ENCODE results near the gene TPD52L2. TPM values are rescaled to one million over a fixed set of nuclear protein-coding genes. Genes with fewer than 3 reads are reported as not detected.
"Not testable (repeated sequence)": the region's sequence is repeated elsewhere in the genome, so short reads cannot be mapped to it uniquely, and the experiment has no call there.

Gene TPD52L2
- total RNA-seq, 2 experiments from 2014 or later = 15.1 to 15.3 TPM

DNA sequence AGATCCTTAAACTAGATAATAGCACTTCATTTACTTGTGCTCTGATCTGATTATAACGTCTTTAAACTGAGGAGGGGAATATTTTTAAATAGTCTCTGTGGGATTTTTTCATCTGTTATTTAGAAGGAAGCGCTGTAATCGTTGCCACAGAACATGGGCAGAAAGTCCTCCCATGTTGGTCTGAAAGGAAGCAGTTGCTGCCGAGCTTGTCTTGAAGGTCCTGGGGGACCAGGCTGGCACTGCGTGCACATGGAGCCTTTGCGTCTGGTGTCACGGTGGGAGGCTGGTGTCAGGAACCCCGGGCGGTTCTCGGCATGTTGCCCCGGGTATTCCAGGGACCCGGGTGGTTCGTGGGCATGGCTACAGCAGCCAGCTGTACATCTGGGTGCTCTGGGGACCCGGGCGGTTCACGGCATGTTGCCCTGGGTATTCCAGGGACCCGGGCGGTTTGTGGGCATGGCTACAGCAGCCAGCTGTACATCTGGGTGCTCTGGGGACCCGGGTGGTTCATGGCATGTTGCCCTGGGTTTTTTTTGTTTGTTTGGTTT is 11.5 kb downstream of the TPD52L2 start:
- no peak overlapping the region for H3K4me3 Mint-ChIP-seq
- ATAC-seq (ENCODE audit: poor library complexity) = no peak

DNA sequence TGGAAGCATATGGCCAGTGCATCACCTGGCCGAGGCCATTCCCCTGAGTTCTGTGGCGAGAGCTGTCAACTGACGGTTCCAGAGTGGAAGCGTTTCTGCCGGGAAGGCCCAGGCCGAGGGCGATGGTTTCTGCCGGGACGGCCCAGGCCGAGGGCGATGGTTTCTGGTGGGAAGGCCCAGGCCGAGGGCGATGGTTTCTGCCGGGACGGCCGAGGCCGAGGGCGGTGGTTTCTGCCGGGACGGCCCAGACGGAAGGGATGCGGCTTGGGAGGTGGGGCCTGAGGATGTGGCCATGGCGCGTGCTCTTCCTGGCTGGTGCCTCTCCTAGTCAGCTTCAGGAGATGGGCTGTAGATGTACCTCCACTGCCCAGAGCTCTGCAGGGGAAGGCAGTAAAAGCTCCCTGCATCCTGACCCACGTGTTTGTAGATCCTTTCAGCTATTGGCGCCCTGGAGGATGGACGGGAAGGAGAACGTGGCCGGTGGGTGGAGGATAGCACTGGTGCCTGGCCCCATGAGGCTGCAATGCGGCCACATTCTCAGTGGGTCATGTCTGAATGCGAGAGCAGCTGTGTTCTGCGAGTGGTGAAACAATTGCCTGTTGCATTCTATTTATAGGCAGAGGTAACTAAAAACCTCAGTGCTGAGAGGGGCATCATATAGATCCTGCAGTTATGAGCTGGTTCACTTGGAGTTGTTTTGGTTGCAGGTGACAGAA is 12.8 kb downstream of the TPD52L2 start:
- ATAC-seq (ENCODE audit: poor library complexity) (no peak), DNase-seq (no peak)
- intact Hi-C loops (cut with DNase I, micrococcal nuclease) = no loop called here
- H3K27me3 ChIP-seq (ENCODE audit: control insufficient read depth in 1 of 2, insufficient read depth in 2 of 2, low read length in 2 of 2) = no peaks in the 10 kb centered on the region
- no peak overlapping the region for H3K4me3 Mint-ChIP-seq
- peaks cover 66% of the 10 kb centered on the region for H3K36me3 ChIP-seq (ENCODE audit: insufficient read depth, low read length)
- peaks cover 4% of the 10 kb centered on the region for H3K4me1 Mint-ChIP-seq (ENCODE audit: low read depth)
- CTCF ChIA-PET = no interaction called here
- H3K27ac ChIP-seq (ENCODE audit: low read depth in 1 of 2, low read length in 2 of 2) = no peak overlapping the region
- TF ChIP-seq, protein P1, sequence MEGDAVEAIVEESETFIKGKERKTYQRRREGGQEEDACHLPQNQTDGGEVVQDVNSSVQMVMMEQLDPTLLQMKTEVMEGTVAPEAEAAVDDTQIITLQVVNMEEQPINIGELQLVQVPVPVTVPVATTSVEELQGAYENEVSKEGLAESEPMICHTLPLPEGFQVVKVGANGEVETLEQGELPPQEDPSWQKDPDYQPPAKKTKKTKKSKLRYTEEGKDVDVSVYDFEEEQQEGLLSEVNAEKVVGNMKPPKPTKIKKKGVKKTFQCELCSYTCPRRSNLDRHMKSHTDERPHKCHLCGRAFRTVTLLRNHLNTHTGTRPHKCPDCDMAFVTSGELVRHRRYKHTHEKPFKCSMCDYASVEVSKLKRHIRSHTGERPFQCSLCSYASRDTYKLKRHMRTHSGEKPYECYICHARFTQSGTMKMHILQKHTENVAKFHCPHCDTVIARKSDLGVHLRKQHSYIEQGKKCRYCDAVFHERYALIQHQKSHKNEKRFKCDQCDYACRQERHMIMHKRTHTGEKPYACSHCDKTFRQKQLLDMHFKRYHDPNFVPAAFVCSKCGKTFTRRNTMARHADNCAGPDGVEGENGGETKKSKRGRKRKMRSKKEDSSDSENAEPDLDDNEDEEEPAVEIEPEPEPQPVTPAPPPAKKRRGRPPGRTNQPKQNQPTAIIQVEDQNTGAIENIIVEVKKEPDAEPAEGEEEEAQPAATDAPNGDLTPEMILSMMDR (IDR thresholded peaks at IDR 0.05) = no peak
- peaks cover 9% of the 10 kb centered on the region for H3K4me1 ChIP-seq (ENCODE audit: insufficient read depth, low read length)
- H3K9me3 ChIP-seq (ENCODE audit: control insufficient read depth in 1 of 2, insufficient read depth in 1 of 2, low read length in 2 of 2) = no peaks in the 10 kb centered on the region
- peaks cover 50% of the 10 kb centered on the region for H3K36me3 Mint-ChIP-seq (ENCODE audit: low read depth)
- POLR2A ChIA-PET = no interaction called here
- H3K27me3 Mint-ChIP-seq = no peaks in the 10 kb centered on the region
- no peak overlapping the region for H3K4me3 ChIP-seq (ENCODE audit: low read length)
- H3K27ac Mint-ChIP-seq = no peak overlapping the region
- no peaks in the 10 kb centered on the region for H3K9me3 Mint-ChIP-seq

More for the DNA sequence above, 11.5 kb downstream of the TPD52L2 start:
- Histone ChIP-seq H3K27me3 (ENCODE audit: control insufficient read depth in 1 of 2, insufficient read depth in 2 of 2, low read length in 2 of 2) (no peaks in the 10 kb centered on the region), H3K4me3 (ENCODE audit: low read length) (no peak overlapping the region), H3K27ac (ENCODE audit: low read depth in 1 of 2, low read length in 2 of 2) (no peak overlapping the region), H3K4me1 (ENCODE audit: insufficient read depth, low read length) (peaks cover 11% of the 10 kb centered on the region), H3K36me3 (ENCODE audit: insufficient read depth, low read length) (peaks cover 65% of the 10 kb centered on the region), H3K9me3 (ENCODE audit: control insufficient read depth in 1 of 2, insufficient read depth in 1 of 2, low read length in 2 of 2) (no peaks in the 10 kb centered on the region)
- TF ChIP-seq, protein P1 (IDR thresholded peaks at IDR 0.05) = no peak
- intact Hi-C loops (cut with DNase I, micrococcal nuclease) = no loop called here
- H3K36me3 Mint-ChIP-seq (ENCODE audit: low read depth) = peaks cover 46% of the 10 kb centered on the region
- H3K27me3 Mint-ChIP-seq = no peaks in the 10 kb centered on the region
- H3K9me3 Mint-ChIP-seq = no peaks in the 10 kb centered on the region
- peaks cover 4% of the 10 kb centered on the region for H3K4me1 Mint-ChIP-seq (ENCODE audit: low read depth)
- no peak for DNase-seq
- ChIA-PET CTCF (no interaction called here), POLR2A (interaction anchor here (0.7 kb wide), 1 partner anchor 12 kb away, joined by 3 read pairs; no protein-coding TSS in a partner anchor)
- H3K27ac Mint-ChIP-seq = no peak overlapping the region

DNA sequence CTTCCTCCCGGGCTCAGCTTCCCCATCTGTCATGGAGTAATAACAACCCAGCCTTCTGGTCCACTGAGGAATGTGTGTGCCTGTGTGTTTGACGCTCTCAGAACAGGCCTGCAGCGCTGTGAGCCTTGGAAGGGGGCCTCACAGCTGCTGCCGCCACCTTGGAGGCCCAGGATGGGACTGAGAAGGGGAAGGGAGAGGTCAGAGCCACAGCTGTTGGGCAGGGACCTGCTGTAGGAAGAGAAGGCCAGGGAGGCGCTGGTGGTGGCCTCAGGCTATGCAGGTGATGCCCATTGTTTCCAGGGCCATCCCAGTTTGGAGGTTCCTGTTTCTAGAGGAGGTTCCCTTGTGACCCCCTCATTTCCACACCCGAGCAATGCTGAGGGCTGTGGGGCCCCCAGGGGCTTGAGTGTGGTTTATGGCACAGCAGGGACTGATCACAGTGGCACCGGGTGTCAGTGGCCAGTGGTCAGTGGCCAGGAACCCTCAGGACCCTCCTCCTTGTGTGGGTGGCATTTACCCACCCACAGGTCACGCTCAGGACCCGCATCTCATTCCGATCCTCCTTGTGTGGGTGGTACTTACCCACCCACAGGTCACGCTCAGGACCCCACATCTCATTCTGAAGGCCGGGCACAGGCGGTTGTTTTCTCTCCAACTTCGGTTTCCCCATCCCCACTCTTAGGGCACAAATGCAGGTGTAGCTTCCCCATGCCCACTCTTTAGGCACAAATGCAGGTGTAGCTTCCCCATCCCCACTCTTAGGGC is 14.0 kb downstream of the TPD52L2 start:
- Mint-ChIP-seq H3K4me3 (no peak overlapping the region), H3K4me1 (ENCODE audit: low read depth) (no peaks in the 10 kb centered on the region)

DNA sequence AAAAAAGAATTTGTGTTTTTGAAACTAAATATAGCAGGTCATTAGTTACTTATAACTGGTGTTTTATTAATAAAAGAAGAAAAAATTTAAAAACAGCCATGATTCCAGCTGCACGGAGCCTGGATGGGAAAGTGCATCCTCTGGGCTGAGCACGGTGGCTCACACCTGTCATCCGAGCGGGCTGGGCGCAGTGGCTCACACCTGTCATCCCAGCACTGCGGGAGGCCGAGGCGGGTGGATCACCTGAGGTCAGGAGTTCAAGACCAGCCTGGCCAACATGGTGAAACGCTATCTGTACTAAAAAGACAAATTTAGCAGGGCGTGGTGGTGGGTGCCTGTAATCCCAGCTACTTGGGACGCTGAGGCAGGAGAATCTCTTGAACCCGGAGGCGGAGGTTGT is 15.8 kb downstream of the TPD52L2 start:
- H3K4me1 Mint-ChIP-seq (ENCODE audit: low read depth); H3K9me3 Mint-ChIP-seq; DNase-seq; CTCF ChIA-PET; ATAC-seq (ENCODE audit: poor library complexity); intact Hi-C loops (cut with DNase I, micrococcal nuclease); H3K27ac Mint-ChIP-seq; H3K27me3 ChIP-seq (ENCODE audit: control insufficient read depth in 1 of 2, insufficient read depth in 2 of 2, low read length in 2 of 2); H3K27ac ChIP-seq (ENCODE audit: low read depth in 1 of 2, low read length in 2 of 2); H3K4me3 ChIP-seq (ENCODE audit: low read length); H3K4me1 ChIP-seq (ENCODE audit: insufficient read depth, low read length); H3K9me3 ChIP-seq (ENCODE audit: control insufficient read depth in 1 of 2, insufficient read depth in 1 of 2, low read length in 2 of 2); H3K4me3 Mint-ChIP-seq; H3K27me3 Mint-ChIP-seq: not testable (repeated sequence)
- H3K36me3 Mint-ChIP-seq (ENCODE audit: low read depth) = peaks cover 47% of the 10 kb centered on the region
- POLR2A ChIA-PET = interaction anchor here (0.5 to 1.0 kb wide), 2 partner anchors 12 to 16 kb away, joined by 3 read pairs; partner anchors contain the start of gene TPD52L2
- peaks cover 68% of the 10 kb centered on the region for H3K36me3 ChIP-seq (ENCODE audit: insufficient read depth, low read length)

More for the DNA sequence above, 14.0 kb downstream of the TPD52L2 start:
- H3K36me3 Mint-ChIP-seq (ENCODE audit: low read depth) = peaks cover 49% of the 10 kb centered on the region
- TF ChIP-seq, protein P1 (IDR thresholded peaks at IDR 0.05) = no peak
- no peaks in the 10 kb centered on the region for H3K27me3 ChIP-seq (ENCODE audit: control insufficient read depth in 1 of 2, insufficient read depth in 2 of 2, low read length in 2 of 2)
- no peak overlapping the region for H3K27ac ChIP-seq (ENCODE audit: low read depth in 1 of 2, low read length in 2 of 2)
- DNase-seq = no peak
- ChIA-PET CTCF (no interaction called here), POLR2A (no interaction called here)
- no peaks in the 10 kb centered on the region for H3K9me3 Mint-ChIP-seq
- H3K4me3 ChIP-seq (ENCODE audit: low read length) = no peak overlapping the region
- H3K4me1 ChIP-seq (ENCODE audit: insufficient read depth, low read length) = no peaks in the 10 kb centered on the region
- intact Hi-C loops (cut with DNase I, micrococcal nuclease) = no loop called here
- H3K9me3 ChIP-seq (ENCODE audit: control insufficient read depth in 1 of 2, insufficient read depth in 1 of 2, low read length in 2 of 2) = no peaks in the 10 kb centered on the region
- no peaks in the 10 kb centered on the region for H3K27me3 Mint-ChIP-seq
- no peak for ATAC-seq (ENCODE audit: poor library complexity)
- H3K36me3 ChIP-seq (ENCODE audit: insufficient read depth, low read length) = peaks cover 68% of the 10 kb centered on the region
- H3K27ac Mint-ChIP-seq = no peak overlapping the region
